ENCODE data around the gene TMEM101.
"Not testable (repeated sequence)": the region's sequence is repeated elsewhere in the genome, so short reads cannot be mapped to it uniquely, and the experiment has no call there.

Gene TMEM101

DNA sequence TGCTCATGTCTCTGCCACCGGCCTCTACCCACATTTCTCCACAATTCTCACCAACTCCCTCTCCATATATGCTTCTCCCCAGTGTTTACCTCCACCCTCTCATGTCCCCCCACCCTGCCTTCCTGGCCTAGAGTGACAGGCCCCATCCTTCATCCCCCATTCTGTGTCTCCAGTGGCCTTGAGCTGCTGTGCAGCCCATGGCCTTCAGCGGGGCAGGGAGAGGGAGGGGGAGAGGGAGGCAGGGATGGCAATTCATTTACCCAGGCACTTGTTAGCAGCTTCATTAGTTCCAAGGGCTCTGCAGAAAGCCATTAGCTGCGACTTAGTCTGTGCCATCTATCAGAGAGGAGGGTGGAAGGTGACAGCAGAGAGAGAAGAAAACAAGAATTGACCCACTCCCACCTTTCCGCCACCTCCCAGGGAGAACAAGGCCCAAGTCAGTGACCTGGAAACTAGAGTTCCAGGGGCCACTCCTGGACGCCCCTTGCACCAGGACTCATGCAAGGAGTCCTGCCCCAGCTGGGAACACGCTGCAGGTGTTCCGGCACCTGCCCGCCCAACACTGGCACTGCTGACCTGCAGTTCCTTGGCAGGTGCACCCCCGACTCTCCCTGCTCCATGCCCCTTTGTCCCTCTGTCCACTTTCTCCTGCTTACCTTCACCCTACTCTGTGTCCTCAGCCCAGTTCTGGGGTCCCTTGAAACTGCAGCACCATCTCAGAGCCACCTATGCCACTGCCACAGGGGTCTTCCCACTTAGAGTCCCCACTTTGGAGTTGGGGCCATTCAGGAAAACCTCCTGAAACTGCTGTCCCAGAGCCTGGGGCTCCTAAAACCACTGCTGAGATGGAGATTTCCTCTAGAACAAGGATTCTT, 37.6 kb downstream of the TMEM101 start:
- Histone ChIP-seq H3K27ac (no peak overlapping the region), H3K36me3 (replicated peaks) (no peaks in the 10 kb centered on the region), H3K4me3 (ENCODE audit: low read depth, low read length) (no peak overlapping the region), H3K27me3 (replicated peaks) (peaks cover 33% of the 10 kb centered on the region)
- DNase-seq: no peak
- in situ Hi-C loops (cut with HindIII; ENCODE audit: low pct_ligation_motif_present, low sequenced_read_pairs): no loop called here
- TF ChIP-seq, protein P1, sequence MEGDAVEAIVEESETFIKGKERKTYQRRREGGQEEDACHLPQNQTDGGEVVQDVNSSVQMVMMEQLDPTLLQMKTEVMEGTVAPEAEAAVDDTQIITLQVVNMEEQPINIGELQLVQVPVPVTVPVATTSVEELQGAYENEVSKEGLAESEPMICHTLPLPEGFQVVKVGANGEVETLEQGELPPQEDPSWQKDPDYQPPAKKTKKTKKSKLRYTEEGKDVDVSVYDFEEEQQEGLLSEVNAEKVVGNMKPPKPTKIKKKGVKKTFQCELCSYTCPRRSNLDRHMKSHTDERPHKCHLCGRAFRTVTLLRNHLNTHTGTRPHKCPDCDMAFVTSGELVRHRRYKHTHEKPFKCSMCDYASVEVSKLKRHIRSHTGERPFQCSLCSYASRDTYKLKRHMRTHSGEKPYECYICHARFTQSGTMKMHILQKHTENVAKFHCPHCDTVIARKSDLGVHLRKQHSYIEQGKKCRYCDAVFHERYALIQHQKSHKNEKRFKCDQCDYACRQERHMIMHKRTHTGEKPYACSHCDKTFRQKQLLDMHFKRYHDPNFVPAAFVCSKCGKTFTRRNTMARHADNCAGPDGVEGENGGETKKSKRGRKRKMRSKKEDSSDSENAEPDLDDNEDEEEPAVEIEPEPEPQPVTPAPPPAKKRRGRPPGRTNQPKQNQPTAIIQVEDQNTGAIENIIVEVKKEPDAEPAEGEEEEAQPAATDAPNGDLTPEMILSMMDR (IDR thresholded peaks at IDR 0.05; ENCODE audit: low read depth, low read length, missing control alignments): no peak

DNA sequence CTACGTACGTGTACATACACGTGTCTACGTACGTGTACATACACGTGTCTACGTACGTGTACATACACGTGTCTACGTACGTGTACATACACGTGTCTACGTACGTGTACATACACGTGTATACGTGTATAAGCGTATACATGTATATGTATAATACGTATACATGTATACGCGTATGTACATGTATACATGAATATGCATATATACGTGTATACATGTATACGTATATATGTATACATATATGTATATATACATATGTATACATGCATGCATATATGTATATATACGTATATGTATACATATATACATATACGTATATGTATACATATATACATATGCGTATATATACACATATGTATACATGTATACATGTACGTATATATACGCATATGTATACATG, 38.9 kb downstream of the TMEM101 start:
- Histone ChIP-seq H3K27ac (no peak overlapping the region), H3K36me3 (replicated peaks) (no peaks in the 10 kb centered on the region), H3K4me3 (ENCODE audit: low read depth, low read length) (no peak overlapping the region), H3K27me3 (replicated peaks) (peaks cover 29% of the 10 kb centered on the region)
- TF ChIP-seq, protein P1 (IDR thresholded peaks at IDR 0.05; ENCODE audit: low read depth, low read length, missing control alignments): no peak
- DNase-seq: no peak
- in situ Hi-C loops (cut with HindIII; ENCODE audit: low pct_ligation_motif_present, low sequenced_read_pairs): no loop called here

DNA sequence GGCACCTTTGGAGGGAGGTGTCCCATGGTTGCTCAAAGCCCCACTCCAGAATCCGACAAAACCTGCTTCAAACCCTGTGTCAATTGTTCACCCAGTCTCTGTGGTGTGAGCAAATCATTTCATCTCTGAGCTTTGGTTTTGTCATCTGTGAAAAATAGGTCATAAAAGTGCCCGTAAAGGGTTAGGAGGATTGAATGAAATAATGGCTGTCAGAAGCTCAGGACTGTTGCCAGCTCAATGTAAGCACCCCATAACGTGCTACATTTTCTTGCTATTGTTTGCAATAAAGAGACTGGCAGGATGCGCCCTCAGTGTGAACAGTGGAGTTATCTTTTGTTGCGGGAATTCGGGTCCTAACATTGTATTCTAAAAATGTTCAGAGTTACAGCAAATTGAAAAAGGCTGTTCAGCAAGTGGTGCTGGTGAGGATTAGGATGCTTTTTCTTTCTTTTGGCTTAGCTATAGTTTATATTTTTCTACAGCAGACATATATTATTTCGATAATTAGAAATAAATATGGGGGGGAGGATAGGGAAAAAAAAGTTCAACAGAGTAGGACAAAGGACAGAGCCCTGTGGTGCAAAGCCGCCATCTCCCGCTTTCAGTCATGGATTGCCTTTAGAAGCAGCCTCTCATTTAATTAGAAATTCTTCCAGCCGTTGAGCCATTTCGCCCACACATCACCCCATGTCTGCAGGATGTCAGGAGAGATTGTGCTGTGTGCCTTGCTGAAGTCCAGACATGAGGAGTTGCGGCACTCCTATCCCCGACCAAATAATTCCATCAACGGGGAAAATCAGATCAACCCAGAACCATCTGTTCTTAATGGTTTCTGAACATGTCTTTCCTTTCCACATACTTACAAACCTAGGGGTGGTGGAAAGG, 40.1 kb downstream of the TMEM101 start:
- Histone ChIP-seq H3K36me3 (replicated peaks) (no peaks in the 10 kb centered on the region), H3K4me3 (ENCODE audit: low read depth, low read length) (no peak overlapping the region), H3K27me3 (replicated peaks) (peaks cover 29% of the 10 kb centered on the region), H3K27ac (no peak overlapping the region)
- TF ChIP-seq, protein P1 (IDR thresholded peaks at IDR 0.05; ENCODE audit: low read depth, low read length, missing control alignments): no peak
- in situ Hi-C loops (cut with HindIII; ENCODE audit: low pct_ligation_motif_present, low sequenced_read_pairs): no loop called here
- DNase-seq: no peak

DNA sequence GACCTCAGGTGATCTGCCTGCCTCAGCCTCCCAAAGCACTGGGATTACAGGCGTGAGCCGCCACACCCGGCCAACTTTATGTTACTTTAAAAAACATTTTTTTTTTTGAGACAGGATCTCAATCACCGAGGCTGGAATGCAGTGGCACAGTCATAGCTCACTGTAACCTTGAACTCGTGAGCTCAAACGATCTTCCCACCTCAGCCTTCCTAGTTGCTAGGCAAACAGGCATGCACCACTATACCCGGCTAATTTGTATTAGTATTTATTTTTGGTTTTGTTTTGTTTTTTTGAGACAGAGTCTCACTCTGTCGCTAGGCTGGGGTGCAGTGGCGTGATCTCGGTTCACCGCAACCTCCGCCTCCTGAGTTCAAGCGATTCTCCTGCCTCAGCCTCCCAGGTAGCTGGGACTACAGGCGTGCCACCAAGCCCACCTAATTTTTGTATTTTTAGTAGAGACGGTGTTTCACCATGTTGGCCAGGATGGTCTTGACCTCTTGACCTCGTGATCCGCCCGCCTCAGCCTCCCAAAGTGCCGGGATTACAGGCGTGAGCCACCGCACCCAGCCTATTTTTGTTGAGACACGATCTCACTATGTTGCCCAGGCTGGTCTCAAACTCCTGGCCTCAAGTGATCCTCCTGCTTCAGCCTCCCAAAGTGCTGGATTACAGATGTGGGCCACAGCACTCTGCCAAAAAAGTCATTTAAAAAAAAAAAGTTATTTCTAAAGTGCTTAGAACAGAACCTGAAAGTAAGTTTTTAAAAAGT, 42.1 kb downstream of the TMEM101 start:
- H3K27me3 ChIP-seq (replicated peaks): peaks cover 18% of the 10 kb centered on the region
- H3K36me3 ChIP-seq (replicated peaks); in situ Hi-C loops (cut with HindIII; ENCODE audit: low pct_ligation_motif_present, low sequenced_read_pairs); DNase-seq; H3K27ac ChIP-seq; H3K4me3 ChIP-seq (ENCODE audit: low read depth, low read length): not testable (repeated sequence)

DNA sequence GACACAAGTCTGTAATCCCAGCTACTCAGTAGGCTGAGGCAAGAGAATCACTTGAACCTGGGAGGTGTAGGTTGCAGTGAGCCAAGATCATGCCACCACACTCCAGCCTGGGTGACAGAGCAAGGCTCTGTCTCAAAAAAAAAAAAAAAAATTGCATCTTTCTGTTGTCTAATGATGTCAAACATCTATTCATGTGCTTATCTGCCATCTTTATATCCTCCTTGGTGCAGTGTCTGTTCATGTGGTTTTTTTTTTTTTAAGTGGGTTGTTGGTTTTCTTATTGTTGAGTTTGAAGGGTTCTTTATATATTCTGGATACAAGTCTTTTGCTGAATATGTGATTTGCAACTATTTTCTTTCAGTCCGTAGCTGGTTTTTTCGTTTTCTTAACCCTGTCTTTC, 43.3 kb downstream of the TMEM101 start:
- in situ Hi-C loops (cut with HindIII; ENCODE audit: low pct_ligation_motif_present, low sequenced_read_pairs); H3K36me3 ChIP-seq (replicated peaks); DNase-seq; H3K4me3 ChIP-seq (ENCODE audit: low read depth, low read length); H3K27ac ChIP-seq: not testable (repeated sequence)
- peaks cover 15% of the 10 kb centered on the region for H3K27me3 ChIP-seq (replicated peaks)

DNA sequence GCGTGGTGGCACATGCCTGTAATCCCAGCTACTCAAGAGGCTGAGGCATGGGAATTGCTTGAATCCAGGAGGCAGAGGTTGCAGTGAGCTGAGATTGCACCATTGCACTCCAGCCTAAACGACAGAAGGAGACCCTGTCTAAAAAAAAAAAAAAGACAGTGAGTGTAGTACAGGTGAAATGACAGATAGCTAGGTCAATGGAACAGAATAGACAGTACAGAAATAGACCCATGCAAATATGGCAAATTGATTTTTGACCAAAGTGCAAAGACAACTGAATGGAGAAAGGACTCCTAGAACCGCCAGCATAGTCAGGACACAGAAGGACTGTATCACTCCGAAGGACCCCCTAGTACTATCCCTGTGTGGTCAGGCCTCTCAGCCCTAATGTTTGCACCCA, 44.4 kb downstream of the TMEM101 start:
- in situ Hi-C loops (cut with HindIII; ENCODE audit: low pct_ligation_motif_present, low sequenced_read_pairs): no loop called here
- TF ChIP-seq, protein P1 (IDR thresholded peaks at IDR 0.05; ENCODE audit: low read depth, low read length, missing control alignments): no peak
- H3K27ac ChIP-seq: no peak overlapping the region
- DNase-seq: no peak
- no peak overlapping the region for H3K4me3 ChIP-seq (ENCODE audit: low read depth, low read length)
- H3K27me3 ChIP-seq (replicated peaks): peaks cover 15% of the 10 kb centered on the region
- no peaks in the 10 kb centered on the region for H3K36me3 ChIP-seq (replicated peaks)
